ENCODE data around the gene SNX9. TPM values are rescaled to one million over a fixed set of nuclear protein-coding genes. Genes with fewer than 3 reads are reported as not detected.

The SNX9 gene
- total RNA-seq, 1 experiment from 2014 or later: 33.1 TPM

DNA sequence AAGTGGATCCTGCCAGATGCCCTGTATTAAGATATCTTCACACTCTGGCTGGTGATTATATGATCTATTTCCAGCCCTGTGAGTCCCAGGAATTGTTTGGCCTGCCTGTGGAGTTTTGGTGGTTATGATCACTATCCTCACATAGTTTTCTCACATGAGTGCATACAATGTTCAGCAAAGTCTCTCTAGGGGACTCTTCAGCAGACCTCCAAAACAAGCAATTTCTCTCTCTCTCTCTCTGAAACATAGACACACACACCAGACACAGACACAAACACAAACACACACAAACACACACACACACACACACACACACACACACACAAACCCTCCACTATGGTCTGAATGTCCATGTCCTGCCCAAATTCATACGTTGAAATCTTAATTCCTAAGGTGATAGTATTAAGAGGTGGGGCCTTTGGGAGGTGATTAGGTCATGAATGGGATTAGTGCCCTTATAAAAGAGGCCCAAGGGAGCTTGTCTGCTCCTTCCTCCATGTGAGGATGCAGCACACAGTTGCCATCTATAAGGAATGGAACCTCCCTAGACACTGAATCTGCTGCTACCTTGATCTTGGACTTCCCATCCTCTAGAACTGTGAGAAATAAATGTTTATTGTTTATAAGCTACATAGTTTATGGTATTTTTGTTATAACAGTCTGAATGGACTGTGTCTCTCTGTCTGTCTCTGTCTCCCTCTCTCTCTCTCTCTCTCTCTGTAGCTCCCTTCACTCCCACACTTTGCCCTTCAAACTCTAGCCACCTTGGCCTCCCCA is 136.6 kb downstream of the SNX9 start:
- Mint-ChIP-seq H3K27ac (ENCODE audit: low read depth, unreplicated experiment) (no peak overlapping the region), H3K27me3 (ENCODE audit: insufficient read depth, unreplicated experiment) (no peaks in the 10 kb centered on the region), H3K9me3 (ENCODE audit: unreplicated experiment) (peaks cover 21% of the 10 kb centered on the region), H3K4me1 (ENCODE audit: insufficient read depth, unreplicated experiment) (peaks cover 9% of the 10 kb centered on the region), H3K4me3 (ENCODE audit: unreplicated experiment) (no peak overlapping the region), H3K36me3 (ENCODE audit: insufficient read depth, unreplicated experiment) (no peaks in the 10 kb centered on the region)
- intact Hi-C loops (cut with micrococcal nuclease): no loop called here
- POLR2A ChIA-PET: no interaction called here
- TF ChIP-seq, protein P1, sequence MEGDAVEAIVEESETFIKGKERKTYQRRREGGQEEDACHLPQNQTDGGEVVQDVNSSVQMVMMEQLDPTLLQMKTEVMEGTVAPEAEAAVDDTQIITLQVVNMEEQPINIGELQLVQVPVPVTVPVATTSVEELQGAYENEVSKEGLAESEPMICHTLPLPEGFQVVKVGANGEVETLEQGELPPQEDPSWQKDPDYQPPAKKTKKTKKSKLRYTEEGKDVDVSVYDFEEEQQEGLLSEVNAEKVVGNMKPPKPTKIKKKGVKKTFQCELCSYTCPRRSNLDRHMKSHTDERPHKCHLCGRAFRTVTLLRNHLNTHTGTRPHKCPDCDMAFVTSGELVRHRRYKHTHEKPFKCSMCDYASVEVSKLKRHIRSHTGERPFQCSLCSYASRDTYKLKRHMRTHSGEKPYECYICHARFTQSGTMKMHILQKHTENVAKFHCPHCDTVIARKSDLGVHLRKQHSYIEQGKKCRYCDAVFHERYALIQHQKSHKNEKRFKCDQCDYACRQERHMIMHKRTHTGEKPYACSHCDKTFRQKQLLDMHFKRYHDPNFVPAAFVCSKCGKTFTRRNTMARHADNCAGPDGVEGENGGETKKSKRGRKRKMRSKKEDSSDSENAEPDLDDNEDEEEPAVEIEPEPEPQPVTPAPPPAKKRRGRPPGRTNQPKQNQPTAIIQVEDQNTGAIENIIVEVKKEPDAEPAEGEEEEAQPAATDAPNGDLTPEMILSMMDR (IDR thresholded peaks at IDR 0.05; ENCODE audit: unreplicated experiment): no peak
- DNase-seq (ENCODE audit: unreplicated experiment): no peak
- BruUV-seq (replicated peaks): no TSS peak
- CTCF ChIA-PET: interaction anchor here (0.6 kb wide), 1 partner anchor 20 kb away, joined by 3 read pairs; no protein-coding TSS in a partner anchor

DNA sequence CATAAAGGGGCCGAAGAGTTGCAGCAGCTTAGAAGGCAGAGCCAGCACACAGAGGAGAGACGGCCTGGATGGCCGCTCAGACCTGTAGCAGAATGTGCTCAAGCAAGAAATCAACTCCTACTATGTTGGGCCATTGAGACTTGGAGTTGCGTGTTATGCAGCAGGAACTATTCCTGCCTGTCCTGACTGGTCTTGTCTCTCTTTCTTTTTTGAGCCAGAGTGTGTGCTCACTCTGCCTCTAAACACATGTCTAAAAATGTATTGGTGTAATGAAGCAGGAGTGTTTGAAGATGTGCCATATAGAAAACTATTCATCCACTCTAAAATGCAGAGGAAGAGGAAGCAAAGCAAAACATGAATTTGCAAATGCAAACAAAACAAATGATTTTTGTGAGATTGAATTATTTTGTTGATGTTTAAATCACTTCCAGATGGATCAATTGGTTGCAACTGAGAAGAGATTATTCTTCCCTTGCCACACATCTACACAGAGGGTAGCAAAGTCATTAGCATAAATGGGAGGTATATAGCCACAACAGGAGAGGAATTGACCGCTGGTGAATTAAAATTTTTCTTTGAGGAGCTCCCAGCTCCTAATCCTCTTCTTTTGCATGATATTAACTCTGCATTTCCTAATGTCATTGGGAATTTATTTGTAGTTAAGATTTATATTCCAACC is 138.2 kb downstream of the SNX9 start:
- DNase-seq (ENCODE audit: unreplicated experiment): no peak
- BruUV-seq (replicated peaks): no TSS peak

DNA sequence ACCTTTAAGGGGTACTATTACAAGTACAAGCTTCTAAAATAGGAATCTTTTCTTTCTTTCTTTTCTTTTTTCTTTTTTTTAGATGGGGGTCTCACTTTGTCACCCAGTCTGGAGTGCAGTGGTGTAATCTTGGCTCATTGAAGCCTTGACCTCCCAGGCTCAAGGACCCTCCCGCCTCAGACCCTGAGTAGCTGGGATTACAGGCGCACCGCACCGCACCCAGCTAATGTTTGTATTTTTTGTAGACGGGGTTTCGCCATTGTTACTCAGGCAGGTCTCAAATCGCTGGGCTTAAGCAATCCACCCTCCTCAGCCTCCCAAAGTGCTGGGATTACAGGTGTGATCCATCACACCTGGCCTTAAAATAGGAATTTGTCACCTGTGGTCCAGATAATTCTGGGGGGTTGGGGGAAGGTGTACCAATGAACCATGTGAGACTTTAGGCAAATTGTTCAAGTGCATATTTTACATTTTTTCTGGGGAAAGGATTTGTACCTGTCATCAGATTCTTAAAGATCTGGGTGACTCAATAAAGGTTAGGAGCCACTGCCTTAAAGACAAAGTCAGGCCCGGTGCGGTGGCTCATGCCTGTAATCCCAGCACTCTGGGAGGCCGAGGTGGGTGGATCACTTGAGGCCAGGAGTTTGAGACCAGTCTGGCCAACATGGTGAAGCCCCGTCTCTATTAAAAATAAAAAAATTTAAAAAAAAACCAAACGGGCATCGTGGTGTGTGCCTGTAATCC is 139.0 kb downstream of the SNX9 start:
- Mint-ChIP-seq H3K4me1 (ENCODE audit: insufficient read depth, unreplicated experiment) (peaks cover 9% of the 10 kb centered on the region), H3K36me3 (ENCODE audit: insufficient read depth, unreplicated experiment) (no peaks in the 10 kb centered on the region), H3K27ac (ENCODE audit: low read depth, unreplicated experiment) (peak overlapping the region; percentile 62), H3K27me3 (ENCODE audit: insufficient read depth, unreplicated experiment) (no peaks in the 10 kb centered on the region), H3K9me3 (ENCODE audit: unreplicated experiment) (peaks cover 21% of the 10 kb centered on the region), H3K4me3 (ENCODE audit: unreplicated experiment) (no peak overlapping the region)
- CTCF ChIA-PET: interaction anchor here (0.6 kb wide), 1 partner anchor 111 kb away, joined by 3 read pairs; no protein-coding TSS in a partner anchor
- TF ChIP-seq, protein P1 (IDR thresholded peaks at IDR 0.05; ENCODE audit: unreplicated experiment): no peak
- BruUV-seq (replicated peaks): no TSS peak
- no peak for DNase-seq (ENCODE audit: unreplicated experiment)
- POLR2A ChIA-PET: interaction anchor here (0.6 kb wide), 2 partner anchors 9 to 23 kb away, joined by 3 read pairs; no protein-coding TSS in a partner anchor
- intact Hi-C loops (cut with micrococcal nuclease): no loop called here

More for the DNA sequence above, 138.2 kb downstream of the SNX9 start:
- peaks cover 9% of the 10 kb centered on the region for H3K4me1 Mint-ChIP-seq (ENCODE audit: insufficient read depth, unreplicated experiment)
- no peak overlapping the region for H3K4me3 Mint-ChIP-seq (ENCODE audit: unreplicated experiment)
- no peak overlapping the region for H3K27ac Mint-ChIP-seq (ENCODE audit: low read depth, unreplicated experiment)
- no peaks in the 10 kb centered on the region for H3K36me3 Mint-ChIP-seq (ENCODE audit: insufficient read depth, unreplicated experiment)
- H3K9me3 Mint-ChIP-seq (ENCODE audit: unreplicated experiment): peaks cover 21% of the 10 kb centered on the region
- no peaks in the 10 kb centered on the region for H3K27me3 Mint-ChIP-seq (ENCODE audit: insufficient read depth, unreplicated experiment)
- POLR2A ChIA-PET: interaction anchor here (0.6 kb wide), 2 partner anchors 10 to 22 kb away, joined by 3 read pairs; no protein-coding TSS in a partner anchor
- intact Hi-C loops (cut with micrococcal nuclease): no loop called here
- CTCF ChIA-PET: interaction anchor here (0.6 kb wide), 2 partner anchors 55 to 112 kb away, joined by 3 read pairs; no protein-coding TSS in a partner anchor
- TF ChIP-seq, protein P1 (IDR thresholded peaks at IDR 0.05; ENCODE audit: unreplicated experiment): no peak

All from MCF 10A (cell line).